ENCODE data around the gene SCAMP5. TPM values are rescaled to one million over a fixed set of nuclear protein-coding genes. Genes with fewer than 3 reads are reported as not detected.

Gene SCAMP5
- total RNA-seq, 6 experiments from 2014 or later: 6.4 to 11.2 (median 6.9) TPM

GRCh38 chr15:75025548-75026260 lies 30.3 kb downstream of the SCAMP5 start:
- Mint-ChIP-seq H3K27me3 (ENCODE audit: insufficient read depth) (peaks cover 3% of the 10 kb centered on the region), H3K9me3 (no peaks in the 10 kb centered on the region), H3K4me1 (ENCODE audit: low read depth) (peaks cover 24% of the 10 kb centered on the region), H3K36me3 (ENCODE audit: low read depth) (no peaks in the 10 kb centered on the region), H3K27ac (no peak overlapping the region), H3K4me3 (no peak overlapping the region)
- no peak for TF ChIP-seq CTCF (IDR thresholded peaks at IDR 0.05)
- no peak for DNase-seq

- no peaks in the 10 kb centered on the region for H3K36me3 Mint-ChIP-seq (ENCODE audit: low read depth)
- no peak for DNase-seq
- TF ChIP-seq CTCF (IDR thresholded peaks at IDR 0.05): no peak
These were observed 32.2 kb downstream of the SCAMP5 start for GRCh38 chr15:75027551-75027950.

GRCh38 chr15:75028991-75029377 lies 33.6 kb downstream of the SCAMP5 start:
- no peak for TF ChIP-seq CTCF (IDR thresholded peaks at IDR 0.05)

More at GRCh38 chr15:75027551-75027950, 32.2 kb downstream of the SCAMP5 start:
- no peak overlapping the region for H3K27ac Mint-ChIP-seq
- peaks cover 35% of the 10 kb centered on the region for H3K4me1 Mint-ChIP-seq (ENCODE audit: low read depth)
- H3K9me3 Mint-ChIP-seq: no peaks in the 10 kb centered on the region
- H3K4me3 Mint-ChIP-seq: no peak overlapping the region
- H3K27me3 Mint-ChIP-seq (ENCODE audit: insufficient read depth): peaks cover 3% of the 10 kb centered on the region

DNA sequence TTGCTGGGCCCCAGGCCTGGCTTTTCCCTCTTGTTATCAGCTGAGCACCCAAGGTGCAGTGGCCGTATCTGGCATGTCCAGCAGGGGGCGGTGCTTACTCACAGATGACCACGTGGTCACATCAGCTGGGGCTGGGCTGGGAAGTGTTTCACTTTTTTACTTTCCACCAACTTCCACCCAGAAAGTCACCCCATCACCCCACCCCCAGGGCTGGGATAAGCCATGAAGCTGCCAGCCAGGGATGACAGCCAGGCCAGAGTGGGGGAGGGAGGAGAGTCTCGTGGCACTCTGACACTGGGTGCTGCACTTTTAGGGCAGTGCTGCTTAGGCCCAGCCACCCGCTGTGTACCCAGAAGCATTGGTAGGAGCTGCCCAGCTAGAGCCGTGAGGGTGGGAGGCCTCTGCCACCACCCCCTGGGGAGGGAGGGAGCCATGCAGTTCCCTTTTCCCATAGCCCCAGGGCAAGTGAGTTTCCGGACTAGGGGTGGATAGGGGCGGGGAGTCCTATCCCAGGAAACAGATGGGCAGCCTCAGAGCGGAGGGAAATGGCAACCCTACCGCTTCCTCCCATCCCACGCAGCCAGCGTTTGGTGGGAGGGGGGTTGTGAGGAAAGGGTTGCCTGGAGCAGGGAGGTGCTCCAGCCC lies 34.1 kb downstream of the SCAMP5 start:
- Mint-ChIP-seq H3K36me3 (ENCODE audit: low read depth) (no peaks in the 10 kb centered on the region), H3K4me1 (ENCODE audit: low read depth) (peaks cover 29% of the 10 kb centered on the region)

More at GRCh38 chr15:75028991-75029377, 33.6 kb downstream of the SCAMP5 start:
- H3K27me3 Mint-ChIP-seq (ENCODE audit: insufficient read depth): peaks cover 1% of the 10 kb centered on the region
- 0 out of 2 replicates have a peak overlapping the region, but pooled peaks have one; percentile 84 for H3K4me3 Mint-ChIP-seq
- H3K36me3 Mint-ChIP-seq (ENCODE audit: low read depth): no peaks in the 10 kb centered on the region
- no peak overlapping the region for H3K27ac Mint-ChIP-seq
- H3K9me3 Mint-ChIP-seq: no peaks in the 10 kb centered on the region
- H3K4me1 Mint-ChIP-seq (ENCODE audit: low read depth): peaks cover 33% of the 10 kb centered on the region
- DNase-seq: no peak

GRCh38 chr15:75030023-75030413 lies 34.7 kb downstream of the SCAMP5 start:
- peaks cover 29% of the 10 kb centered on the region for H3K4me1 Mint-ChIP-seq (ENCODE audit: low read depth)
- no peak overlapping the region for H3K4me3 Mint-ChIP-seq
- H3K9me3 Mint-ChIP-seq: no peaks in the 10 kb centered on the region
- H3K27ac Mint-ChIP-seq: peak overlapping the region; percentile 93
- TF ChIP-seq CTCF (IDR thresholded peaks at IDR 0.05): no peak
- H3K36me3 Mint-ChIP-seq (ENCODE audit: low read depth): no peaks in the 10 kb centered on the region
- DNase-seq: no peak
- peaks cover 1% of the 10 kb centered on the region for H3K27me3 Mint-ChIP-seq (ENCODE audit: insufficient read depth)

More for the DNA sequence above, 34.1 kb downstream of the SCAMP5 start:
- TF ChIP-seq CTCF (IDR thresholded peaks at IDR 0.05): peak; percentile 98
- Mint-ChIP-seq H3K4me3 (peak overlapping the region; percentile 84), H3K27ac (peak overlapping the region; percentile 93), H3K27me3 (ENCODE audit: insufficient read depth) (peaks cover 1% of the 10 kb centered on the region), H3K9me3 (no peaks in the 10 kb centered on the region)
- DNase-seq: peak; percentile 84
